A549 (cell line): Measurements from ENCODE around the gene CCDC146. TPM values are rescaled to one million over a fixed set of nuclear protein-coding genes. Genes with fewer than 3 reads are reported as not detected.

Source experiments
- ATAC-seq, 2 experiments: fragments of 200-7000 bp in 1 of 2; fragments of >200 bp in 1 of 2; cut with Nextera tagmentation in 1 of 2; cut with Tn5 transposase in 1 of 2; 3 replicates each; pipeline versions ENCODE4 v1.8.0 to v1.9.1; 2018 to 2020; ENCODE audit warnings: mild to moderate bottlenecking in 1 of 2, moderate library complexity in 1 of 2
- CTCF ChIA-PET: fragments of 300-600 bp; sonication (Branson Sonifier 250); formaldehyde crosslinking; extraction: SDS; loops from one replicate; lab custom pipeline; 2021; ENCODE audit warnings: antibody characterized with exemption, inconsistent platforms; lab: Yijun Ruan, JAX
- POLR2A ChIA-PET: fragments of 350-600 bp; formaldehyde crosslinking; extraction: SDS; loops from one replicate; lab custom pipeline; 2021; ENCODE audit warnings: antibody characterized with exemption, inconsistent platforms; lab: Yijun Ruan, JAX
- DNase-seq, 2 experiments: peaks; one replicate each; pipeline versions ENCODE4 v3.0.0 to v3.0.0-alpha.2; 2011 to 2016; ENCODE audit warnings: low read depth in 1 of 2, low spot score in 1 of 2
- FAIRE-seq: peaks from 2 replicates; lab custom pipeline; 2011; peaks lifted over from hg19 to GRCh38; lab: Jason Lieb, UNC
- H3K27ac ChIP-seq, 2 experiments: fragments of >200 bp; sonication (Bioruptor Twin); formaldehyde crosslinking; 3 replicates each; pipeline ENCODE4 v1.5.1; 2016 to 2017
- H3K4me1 ChIP-seq: fragments of >200 bp; sonication (Bioruptor Twin); formaldehyde crosslinking; 3 replicates; pipeline ENCODE4 v1.6.1; 2016
- H3K4me2 ChIP-seq: fragments of >200 bp; sonication (Bioruptor Twin); formaldehyde crosslinking; 3 replicates; pipeline ENCODE4 v1.6.1; 2016
- H3K4me3 ChIP-seq: fragments of >200 bp; sonication (Bioruptor Twin); formaldehyde crosslinking; 3 replicates; pipeline ENCODE4 v1.5.1; 2016
- H3K9me3 ChIP-seq: fragments of >200 bp; sonication (Bioruptor Twin); formaldehyde crosslinking; 3 replicates; pipeline ENCODE4 v1.6.1; 2016
- BHLHE40 ChIP-seq: IDR thresholded peaks from 2 replicates; pipeline ENCODE4 v1.6.1; 2012; ENCODE audit warnings: low read depth, low read length, inconsistent platforms
- CHD2 ChIP-seq: fragments of 150-350 bp; IDR thresholded peaks from 2 replicates; pipeline ENCODE4 v1.6.1; 2014; ENCODE audit warnings: low read length; ENCODE audit not compliant: partially characterized antibody
- CTCF ChIP-seq: fragments of >200 bp; sonication (Bioruptor Twin); formaldehyde crosslinking; IDR thresholded peaks from 3 replicates; pipeline ENCODE4 v1.5.1; 2016
- ELK1 ChIP-seq: fragments of 150-350 bp; IDR thresholded peaks from 2 replicates; pipeline ENCODE4 v1.6.1; 2014; ENCODE audit warnings: low read depth, mild to moderate bottlenecking, low read length
- HDAC2 ChIP-seq: fragments of 200-600 bp; sonication (generic); IDR thresholded peaks from 2 replicates; pipeline ENCODE4 v1.6.1; 2016
- HEYL ChIP-seq: fragments of 250-450 bp; sonication (Bioruptor Pico); IDR thresholded peaks from 2 replicates; pipeline ENCODE4 v1.8.0; 2021; ENCODE audit warnings: mild to moderate bottlenecking, moderate library complexity
- HOXA7 ChIP-seq: fragments of 250-450 bp; sonication (Bioruptor Pico); IDR thresholded peaks from 2 replicates; pipeline ENCODE4 v1.5.0; 2020; ENCODE audit warnings: mild to moderate bottlenecking, moderate library complexity
- JUN ChIP-seq, 2 experiments: fragments of >200 bp; sonication (Bioruptor Twin); formaldehyde crosslinking; IDR thresholded peaks; 2 replicates in 1 of 2; 3 replicates in 1 of 2; pipeline ENCODE4 v1.6.1; 2016 to 2017
- JUNB ChIP-seq: fragments of >200 bp; sonication (Bioruptor Twin); formaldehyde crosslinking; IDR thresholded peaks from 2 replicates; pipeline ENCODE4 v1.6.1; 2016
- MAX ChIP-seq: IDR thresholded peaks from 2 replicates; pipeline ENCODE4 v1.6.1; 2012
- MYC ChIP-seq: IDR thresholded peaks from 2 replicates; pipeline ENCODE4 v1.6.1; 2012; ENCODE audit warnings: mild to moderate bottlenecking, inconsistent platforms, low read length, improper control_type of control experiment, borderline replicate concordance
- NFE2L2 ChIP-seq: fragments of 150-350 bp; conservative IDR thresholded peaks from 2 replicates; pipeline ENCODE4 v1.6.1; 2014; ENCODE audit warnings: low read length
- NR3C1 ChIP-seq: fragments of >200 bp; sonication (Bioruptor Twin); formaldehyde crosslinking; IDR thresholded peaks from 3 replicates; pipeline ENCODE4 v1.6.1; 2017
- PBX3 ChIP-seq: IDR thresholded peaks from 2 replicates; pipeline ENCODE4 v1.6.1; 2012
- PHF8 ChIP-seq: fragments of 200-600 bp; sonication (generic); IDR thresholded peaks from 2 replicates; pipeline ENCODE4 v1.6.1; 2016; ENCODE audit warnings: low read depth, mild to moderate bottlenecking, antibody characterized with exemption, moderate library complexity, borderline replicate concordance
- POLR2AphosphoS2 ChIP-seq: conservative IDR thresholded peaks from 2 replicates; pipeline ENCODE4 v1.6.1; 2012; ENCODE audit warnings: low read length, improper control_type of control experiment, inconsistent platforms
- RAD21 ChIP-seq, 2 experiments: fragments of >200 bp in 1 of 2; sonication (Bioruptor Twin) in 1 of 2; formaldehyde crosslinking in 1 of 2; IDR thresholded peaks in 1 of 2; conservative IDR thresholded peaks in 1 of 2; 2 replicates in 1 of 2; 3 replicates in 1 of 2; pipeline ENCODE4 v1.6.1; 2012 to 2018; ENCODE audit warnings: inconsistent platforms in 1 of 2
- REST ChIP-seq: fragments of 200-600 bp; sonication (generic); IDR thresholded peaks from 2 replicates; pipeline ENCODE4 v1.6.1; 2016; ENCODE audit warnings: antibody characterized with exemption, mild to moderate bottlenecking, moderate library complexity
- SREBF2 ChIP-seq: fragments of 450-650 bp; IDR thresholded peaks from 2 replicates; pipeline ENCODE4 v1.6.1; 2014; ENCODE audit warnings: mild to moderate bottlenecking, moderate library complexity
- USF2 ChIP-seq: fragments of 450-650 bp; IDR thresholded peaks from 2 replicates; pipeline ENCODE4 v1.6.1; 2014; ENCODE audit warnings: antibody characterized with exemption
- WGBS: methylation state at CpG from one replicate; pipeline ENCODE4 v1.1.6; 2017; ENCODE audit errors: missing lambda C conversion rate; 5-methylcytosine and 5-hydroxymethylcytosine counted together
- polyA plus RNA-seq, 4 experiments: library from polyadenylated mRNA; depleted of rRNA in 3 of 4; stranded (reverse); fragments of >200 nt; fragmentation: RNase III in 1 of 4; extraction: RNeasy Plus Mini Kit Qiagen cat#74134 plus additional on column Dnase treatment in 1 of 4; gene quantifications; 2 replicates in 3 of 4; 3 replicates in 1 of 4; pipeline ENCODE4 v1.2.3, GENCODE V29; 2011 to 2017

The CCDC146 gene
- polyA plus RNA-seq, 2 of the 4 experiments (the other 2 are of a cell fraction), result 1.4 to 3.4 TPM

GRCh38 chr7:77306231-77307067, 184.0 kb downstream of the CCDC146 start:
- peaks cover 5% of the 10 kb centered on the region; the same call in 2 of the 3 replicates for H3K4me1 ChIP-seq
- H3K4me2 ChIP-seq, result no peak overlapping the region
- WGBS, result 88% methylated on average over 17 of the region's 17 CpGs
- no peak overlapping the region for H3K4me3 ChIP-seq
- no peaks in the 10 kb centered on the region for H3K9me3 ChIP-seq
- no peak for DNase-seq
- CTCF ChIA-PET, result interaction anchor here (1.0 to 1.6 kb wide), 3 partner anchors 9 to 25 kb away, joined by 3 to 5 read pairs (median 3); no protein-coding TSS in a partner anchor
- POLR2A ChIA-PET, result no interaction called here
- peak overlapping the region in 1 of 2 experiments; percentile 66; a peak in 3 of 6 replicates for H3K27ac ChIP-seq
- ATAC-seq, result no peak
- no peak for TF ChIP-seq CHD2
- no peak for TF ChIP-seq SREBF2
- no peak for TF ChIP-seq HOXA7 (CRISPR knock-in tag)
- TF ChIP-seq HDAC2, result no peak
- no peak for TF ChIP-seq POLR2AphosphoS2
- TF ChIP-seq PHF8, result no peak
- no peak for TF ChIP-seq HEYL (CRISPR knock-in tag)
- no peak for TF ChIP-seq JUNB
- TF ChIP-seq ELK1, result no peak
- no peak for TF ChIP-seq PBX3
- TF ChIP-seq JUN (IDR thresholded peaks at IDR 0.05), result no peak
- TF ChIP-seq BHLHE40, result no peak
- no peak for TF ChIP-seq NFE2L2
- TF ChIP-seq NR3C1, result no peak
- no peak for TF ChIP-seq CTCF
- no peak for TF ChIP-seq MAX
- TF ChIP-seq USF2, result no peak
- TF ChIP-seq MYC, result no peak
- no peak for TF ChIP-seq REST
- TF ChIP-seq RAD21 (conservative IDR thresholded peaks at IDR 0.05 in 1 of 2, IDR thresholded peaks at IDR 0.05 in 1 of 2), result no peak
- no peak for FAIRE-seq
